ENCODE data around the gene SLC22A5.

- TF ChIP-seq CTCF (IDR thresholded peaks at IDR 0.05) (no peak), POLR2A (IDR thresholded peaks at IDR 0.05) (no peak)
These were observed 38.9 kb downstream of the SLC22A5 start for GRCh38 chr5:132408456-132408855.
